Measurements from ENCODE around the gene ITM2A.

GRCh38 chrX:79413963-79414362 lies 46.8 kb upstream of the ITM2A start:
- TF ChIP-seq POLR2A (IDR thresholded peaks at IDR 0.05; ENCODE audit: low read depth, low read length): no peak
- no peak for TF ChIP-seq CTCF (IDR thresholded peaks at IDR 0.05; ENCODE audit: extremely low read depth in 1 of 2, insufficient read depth in 1 of 2, low read depth in 1 of 2, low read length in 2 of 2)
- TF ChIP-seq, protein P1, sequence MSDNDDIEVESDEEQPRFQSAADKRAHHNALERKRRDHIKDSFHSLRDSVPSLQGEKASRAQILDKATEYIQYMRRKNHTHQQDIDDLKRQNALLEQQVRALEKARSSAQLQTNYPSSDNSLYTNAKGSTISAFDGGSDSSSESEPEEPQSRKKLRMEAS (IDR thresholded peaks at IDR 0.05; ENCODE audit: insufficient read depth, insufficient read length): no peak
- no peak for TF ChIP-seq POLR2AphosphoS5 (IDR thresholded peaks at IDR 0.05; ENCODE audit: insufficient read depth, low read depth, low read length)
- no peak for TF ChIP-seq MYC (IDR thresholded peaks at IDR 0.05; ENCODE audit: low read depth, low read length)
- no peak for TF ChIP-seq JUN (IDR thresholded peaks at IDR 0.05; ENCODE audit: borderline replicate concordance, insufficient read depth, insufficient read length, low read depth)
